Liver (tissue), 9 donors: Measurements from ENCODE around the gene ZFYVE28. TPM values are rescaled to one million over a fixed set of nuclear protein-coding genes. Genes with fewer than 3 reads are reported as not detected.

Source experiments
- DNase-seq: peaks from one replicate; pipeline ENCODE4 v3.0.0-alpha.2; 2017; ENCODE audit warnings: low spot score
- H3K27ac ChIP-seq, 2 donors: one replicate each; pipeline ENCODE4 v1.7.0; 2013; ENCODE audit warnings: inconsistent platforms in 2 of 2, low read length in 2 of 2, control low read depth in 1 of 2, low read depth in 1 of 2, mild to moderate bottlenecking in 1 of 2
- H3K27me3 ChIP-seq, 4 donors: one replicate each; pipeline versions ENCODE4 v1.6.1 to v1.7.0; 2013; ENCODE audit warnings: low read length in 3 of 4, inconsistent platforms in 1 of 4, mild to moderate bottlenecking in 1 of 4, moderate library complexity in 1 of 4; ENCODE audit not compliant: control insufficient read depth in 4 of 4, insufficient read depth in 4 of 4
- H3K36me3 ChIP-seq, 4 donors: one replicate each; pipeline versions ENCODE4 v1.6.1 to v1.7.0; 2013; ENCODE audit warnings: low read length in 3 of 4, mild to moderate bottlenecking in 3 of 4, low read depth in 1 of 4, moderate library complexity in 1 of 4; ENCODE audit not compliant: control insufficient read depth in 4 of 4, insufficient read depth in 3 of 4
- H3K4me1 ChIP-seq, 4 donors: one replicate each; pipeline versions ENCODE4 v1.6.1 to v1.7.0; 2013; ENCODE audit warnings: low read length in 3 of 4, mild to moderate bottlenecking in 3 of 4, moderate library complexity in 1 of 4; ENCODE audit not compliant: control insufficient read depth in 4 of 4, insufficient read depth in 4 of 4
- H3K4me3 ChIP-seq, 3 donors: one replicate each; pipeline versions ENCODE4 v1.6.1 to v1.7.0; 2013; ENCODE audit warnings: low read length in 3 of 3, control low read depth in 1 of 3, low read depth in 1 of 3, mild to moderate bottlenecking in 1 of 3
- H3K9ac ChIP-seq, 2 donors: one replicate each; pipeline ENCODE4 v1.7.0; 2013; ENCODE audit warnings: low read length in 2 of 2, mild to moderate bottlenecking in 2 of 2, moderate library complexity in 2 of 2, control low read depth in 1 of 2, low read depth in 1 of 2
- H3K9me3 ChIP-seq, 4 donors: one replicate each; pipeline versions ENCODE4 v1.6.1 to v1.7.0; 2013; ENCODE audit warnings: low read length in 3 of 4; ENCODE audit not compliant: control insufficient read depth in 4 of 4
- ATF3 ChIP-seq: IDR thresholded peaks from 2 replicates; pipeline ENCODE4 v1.6.1; 2016; ENCODE audit warnings: antibody characterized with exemption
- CTCF ChIP-seq: fragments of 150-350 bp; IDR thresholded peaks from 2 replicates; pipeline ENCODE4 v1.5.1; 2017; ENCODE audit warnings: improper control_type of control experiment, low read depth, low read length; ENCODE audit not compliant: missing input control
- FOXA1 ChIP-seq: IDR thresholded peaks from 2 replicates; pipeline ENCODE4 v1.6.1; 2016; ENCODE audit warnings: antibody characterized with exemption
- FOXA2 ChIP-seq: IDR thresholded peaks from 2 replicates; pipeline ENCODE4 v1.6.1; 2016; ENCODE audit warnings: antibody characterized with exemption
- GABPA ChIP-seq, 2 donors: IDR thresholded peaks in 1 of 2; conservative IDR thresholded peaks in 1 of 2; 2 replicates each; pipeline ENCODE4 v1.6.1; 2016; ENCODE audit warnings: antibody characterized with exemption in 2 of 2, mild to moderate bottlenecking in 1 of 2, moderate library complexity in 1 of 2
- HNF4A ChIP-seq, 2 donors: conservative IDR thresholded peaks; 2 replicates each; pipeline ENCODE4 v1.6.1; 2016; ENCODE audit warnings: antibody characterized with exemption in 2 of 2, mild to moderate bottlenecking in 2 of 2
- HNF4G ChIP-seq: IDR thresholded peaks from 2 replicates; pipeline ENCODE4 v1.6.1; 2016; ENCODE audit warnings: antibody characterized with exemption
- JUND ChIP-seq, 2 donors: IDR thresholded peaks; 2 replicates each; pipeline ENCODE4 v1.6.1; 2016; ENCODE audit warnings: antibody characterized with exemption in 2 of 2
- MAX ChIP-seq: IDR thresholded peaks from 2 replicates; pipeline ENCODE4 v1.6.1; 2016; ENCODE audit warnings: antibody characterized with exemption
- RAD21 ChIP-seq, 2 donors: IDR thresholded peaks; 2 replicates each; pipeline ENCODE4 v1.6.1; 2016; ENCODE audit warnings: antibody characterized with exemption in 2 of 2, mild to moderate bottlenecking in 2 of 2
- REST ChIP-seq: IDR thresholded peaks from 2 replicates; pipeline ENCODE4 v1.6.1; 2016; ENCODE audit warnings: antibody characterized with exemption, mild to moderate bottlenecking
- RXRA ChIP-seq, 2 donors: IDR thresholded peaks; 2 replicates each; pipeline ENCODE4 v1.6.1; 2017 to 2018; ENCODE audit warnings: antibody characterized with exemption in 2 of 2, mild to moderate bottlenecking in 1 of 2
- YY1 ChIP-seq: IDR thresholded peaks from 2 replicates; pipeline ENCODE4 v1.6.1; 2016; ENCODE audit warnings: antibody characterized with exemption, mild to moderate bottlenecking
- ZBTB33 ChIP-seq: IDR thresholded peaks from 2 replicates; pipeline ENCODE4 v1.6.1; 2016; ENCODE audit warnings: antibody characterized with exemption
- WGBS: extraction: QIAGEN DNeasy Blood & Tissue Kit; methylation state at CpG from one replicate; pipeline ENCODE4 v1.1.7; 2013; 5-methylcytosine and 5-hydroxymethylcytosine counted together
- polyA plus RNA-seq, 2 donors: library from polyadenylated mRNA; stranded (reverse) in 1 of 2; unstranded in 1 of 2; fragments of 200-250 nt in 1 of 2; fragments of >200 nt in 1 of 2; fragmentation: Nextera tagmentation in 1 of 2; extraction: Ambion mirVana in 1 of 2; gene quantifications; one replicate each; pipeline versions ENCODE4 v1.2.1 to v1.2.3, GENCODE V29; 2013 to 2015
- total RNA-seq, 2 donors: library from RNA; depleted of rRNA; stranded (reverse); fragments of >200 nt; gene quantifications; one replicate each; pipeline ENCODE4 v1.2.3, GENCODE V29; 2014
- donor health status: healthy.
- donor health status: healthy.
- donor health status: healthy.
- donor health status: healthy.
- donor health status: healthy.

ZFYVE28 gene
- total and polyA plus RNA-seq, 4 donors, result 2.0 to 6.1 (median 2.7) TPM

- TF ChIP-seq GABPA (IDR thresholded peaks at IDR 0.05 in 1 of 2, conservative IDR thresholded peaks at IDR 0.05 in 1 of 2) (no peak), HNF4A (conservative IDR thresholded peaks at IDR 0.05) (no peak), REST (no peak), CTCF (no peak), RXRA (IDR thresholded peaks at IDR 0.05) (no peak), FOXA2 (no peak), FOXA1 (no peak), RAD21 (IDR thresholded peaks at IDR 0.05) (no peak), ZBTB33 (no peak), HNF4G (no peak), JUND (IDR thresholded peaks at IDR 0.05) (no peak), YY1 (no peak), ATF3 (no peak), MAX (no peak)
- Histone ChIP-seq H3K27me3 (no peaks in the 10 kb centered on the region), H3K9me3 (no peaks in the 10 kb centered on the region), H3K27ac (no peak overlapping the region), H3K36me3 (no peaks in the 10 kb centered on the region), H3K9ac (no peak overlapping the region), H3K4me1 (peaks cover 5 to 10% (median 8%) of the 10 kb centered on the region in 4 donors), H3K4me3 (no peak overlapping the region)
- no peak for DNase-seq
- WGBS, result 96% methylated on average over 19 of the region's 19 CpGs
These were observed 41.3 kb upstream of the ZFYVE28 start for GRCh38 chr4:2459589-2460349.
